OCI-LY7 (cell line): Measurements from ENCODE around the gene RHOA. TPM values are rescaled to one million over a fixed set of nuclear protein-coding genes. Genes with fewer than 3 reads are reported as not detected.
A peak's percentile ranks its signal among the peaks of the same experiment; 100 is the strongest.
"Not testable (repeated sequence)": the region's sequence is repeated elsewhere in the genome, so short reads cannot be mapped to it uniquely, and the experiment has no call there.

Experiments used
- BruUV-seq: library from RNA; stranded (reverse); fragments of 400-500 nt; replicated peaks from 2 replicates; lab custom pipeline; 2021; lab: Mats Ljungman, UMichigan
- CTCF ChIA-PET: fragments of 300-600 bp; sonication (Branson Sonifier 250); formaldehyde crosslinking; loops from one replicate; lab custom pipeline; 2022; ENCODE audit warnings: antibody characterized with exemption; ENCODE audit not compliant: unreplicated experiment; lab: Charles Lee
- POLR2A ChIA-PET: fragments of 300-600 bp; sonication (Branson Sonifier 250); formaldehyde crosslinking; loops from one replicate; lab custom pipeline; 2022; ENCODE audit warnings: antibody characterized with exemption; lab: Charles Lee
- DNase-seq: peaks from one replicate; pipeline ENCODE4 v3.0.0-alpha.2; 2015; ENCODE audit warnings: low spot score
- H2AFZ ChIP-seq: fragments of 200-600 bp; sonication (generic), shearing (Covaris generic); 2 replicates; pipeline ENCODE4 v1.6.1; 2014; ENCODE audit warnings: mild to moderate bottlenecking, antibody characterized with exemption, low read length, moderate library complexity
- H3K27ac ChIP-seq: fragments of 200-600 bp; sonication (generic); 2 replicates; pipeline ENCODE4 v1.5.1; 2014; ENCODE audit warnings: mixed run types, low read depth, mild to moderate bottlenecking, moderate library complexity, low read length, inconsistent platforms; ENCODE audit not compliant: poor library complexity, severe bottlenecking
- H3K36me3 ChIP-seq: fragments of 200-600 bp; sonication (generic); 2 replicates; pipeline ENCODE4 v1.6.1; 2014; ENCODE audit warnings: mild to moderate bottlenecking, antibody characterized with exemption, low read length, moderate library complexity, mixed read lengths; ENCODE audit not compliant: insufficient read depth
- H3K4me1 ChIP-seq: fragments of 200-600 bp; sonication (generic); 2 replicates; pipeline ENCODE4 v1.5.1; 2014; ENCODE audit warnings: mild to moderate bottlenecking, low read length; ENCODE audit not compliant: insufficient read depth, poor library complexity, severe bottlenecking
- H3K4me2 ChIP-seq: fragments of 200-600 bp; sonication (generic); 2 replicates; pipeline ENCODE4 v1.6.1; 2014; ENCODE audit warnings: mild to moderate bottlenecking, low read length
- H3K4me3 ChIP-seq: fragments of 200-600 bp; sonication (generic); 2 replicates; pipeline ENCODE4 v1.5.1; 2014; ENCODE audit warnings: mild to moderate bottlenecking, low read depth, low read length; ENCODE audit not compliant: poor library complexity, severe bottlenecking
- H3K79me2 ChIP-seq: fragments of 200-600 bp; sonication (generic); 2 replicates; pipeline ENCODE4 v1.6.1; 2016; ENCODE audit warnings: low read depth, mild to moderate bottlenecking, low read length, moderate library complexity, mixed read lengths; ENCODE audit not compliant: insufficient read depth
- H3K9me2 ChIP-seq: fragments of 200-600 bp; sonication (generic); 2 replicates; pipeline ENCODE4 v1.6.1; 2016; ENCODE audit warnings: mild to moderate bottlenecking, low read length, mixed read lengths; ENCODE audit not compliant: insufficient read depth
- H3K9me3 ChIP-seq: fragments of 200-600 bp; sonication (generic); 2 replicates; pipeline ENCODE4 v1.6.1; 2014; ENCODE audit warnings: mild to moderate bottlenecking, mixed run types, low read length, mixed read lengths
- H4K20me1 ChIP-seq: fragments of 200-600 bp; sonication (generic); 2 replicates; pipeline ENCODE4 v1.6.1; 2014; ENCODE audit warnings: mild to moderate bottlenecking, antibody characterized with exemption, low read length, moderate library complexity, mixed read lengths; ENCODE audit not compliant: insufficient read depth
- CTCF ChIP-seq: fragments of 200-600 bp; sonication (generic); conservative IDR thresholded peaks from 2 replicates; pipeline ENCODE4 v1.5.1; 2014; ENCODE audit warnings: mild to moderate bottlenecking, antibody characterized with exemption, low read length, moderate library complexity, mixed read lengths
- EZH2phosphoT487 ChIP-seq: fragments of 200-600 bp; sonication (generic); IDR thresholded peaks from 2 replicates; pipeline ENCODE4 v1.6.1; 2018; ENCODE audit warnings: low read depth, borderline replicate concordance, mild to moderate bottlenecking, mixed run types, antibody characterized with exemption, low read length, moderate library complexity, mixed read lengths
- intact Hi-C: fragments of 100-400 bp; cut with micrococcal nuclease; formaldehyde crosslinking; loops from one replicate; pipeline ENCODE4 v1.10.0; 2022; ENCODE audit not compliant: unreplicated experiment
- total RNA-seq, 2 experiments: library from RNA; depleted of rRNA in 1 of 2; stranded (reverse); fragments of >200 nt in 1 of 2; shearing (Covaris generic) in 1 of 2; gene quantifications; 2 replicates each; pipeline ENCODE4 v1.2.3, GENCODE V29; 2014 to 2022

RHOA gene
- total RNA-seq, 2 experiments from 2014 or later, result 218 to 373 TPM

- DNase-seq, result peak; percentile 90
- TF ChIP-seq CTCF (no peak), EZH2phosphoT487 (no peak)
- H4K20me1 ChIP-seq, result no peaks in the 10 kb centered on the region
- POLR2A ChIA-PET, result interaction anchor here (0.6 to 2.6 kb wide), 7 partner anchors 10 to 96 kb away, joined by 3 to 17 read pairs (median 4); partner anchors contain the start of gene USP4
- no peaks in the 10 kb centered on the region for H3K9me3 ChIP-seq
- peak within 1 kb of the TSS; percentile 73 for H3K4me2 ChIP-seq
- peak within 1 kb of the TSS; percentile 68 for H3K4me3 ChIP-seq
- H3K9me2 ChIP-seq, result no peaks in the 10 kb centered on the region
- H3K36me3 ChIP-seq, result peaks cover 83% of the 10 kb centered on the region
- BruUV-seq, result no TSS peak
- intact Hi-C loops, result loop anchor here (1.0 to 2.0 kb wide), 3 partner anchors 18 to 52 kb away; partner anchors contain the start of genes RHOA and USP4
- H3K79me2 ChIP-seq, result peaks cover 9% of the 10 kb centered on the region; the same call in 1 of the 2 replicates
- no peak within 1 kb of the TSS; the same call in 1 of the 2 replicates for H2AFZ ChIP-seq
- peak within 1 kb of the TSS; percentile 76 for H3K27ac ChIP-seq
- H3K4me1 ChIP-seq, result peaks cover 31% of the 10 kb centered on the region
- CTCF ChIA-PET, result interaction anchor here (0.7 to 1.4 kb wide), 3 partner anchors 18 to 53 kb away, joined by 3 to 5 read pairs (median 3); partner anchors contain the start of genes RHOA and USP4
Measured at GRCh38 chr3:49358217-49358883, 53.4 kb downstream of the RHOA start, which contains the start of gene GPX1. GPX1 (minus strand) TSS chr3:49358353; CDS start chr3:49358278, 75 bp downstream.

GRCh38 chr3:49357443-49358216, 54.1 kb downstream of the RHOA start:
- H2AFZ ChIP-seq, H4K20me1 ChIP-seq, CTCF ChIA-PET, H3K79me2 ChIP-seq, H3K9me3 ChIP-seq, H3K9me2 ChIP-seq: not testable (repeated sequence)
- Histone ChIP-seq H3K36me3 (peaks cover 76% of the 10 kb centered on the region), H3K4me2 (peak overlapping the region; percentile 73), H3K4me1 (peaks cover 34% of the 10 kb centered on the region), H3K27ac (peak overlapping the region; percentile 76), H3K4me3 (peak overlapping the region; percentile 68)
- peak; percentile 32 for DNase-seq
- TF ChIP-seq CTCF, result 0 out of 2 replicates have a peak, but pooled peaks have one; percentile 13
- intact Hi-C loops, result loop anchor here (1.0 to 2.0 kb wide), 3 partner anchors 17 to 53 kb away; partner anchors contain the start of genes RHOA and USP4
- POLR2A ChIA-PET, result interaction anchor here (0.6 to 2.6 kb wide), 6 partner anchors 10 to 95 kb away, joined by 3 to 17 read pairs (median 4); partner anchors contain the start of gene USP4
- TSS peak; percentile 61 for BruUV-seq
